Measurements from ENCODE around the gene WASHC4. TPM values are rescaled to one million over a fixed set of nuclear protein-coding genes. Genes with fewer than 3 reads are reported as not detected.

Gene WASHC4
- total and polyA plus RNA-seq, 10 donors: 25.2 to 172 (median 92.7) TPM

- H3K4me1 ChIP-seq: no peaks in the 10 kb centered on the region
- H3K27ac ChIP-seq: no peak overlapping the region
- intact Hi-C loops (cut with DNase I; ENCODE audit: low total_unique reads): no loop called here
- DNase-seq: no peak
- peaks cover 0 to 24% (median 12%) of the 10 kb centered on the region in 8 donors for H3K9me3 ChIP-seq
- H3K36me3 ChIP-seq: no peaks in the 10 kb centered on the region
- WGBS, 5 donors: 76 to 83% (median 79%) methylated on average over 7 of the region's 7 CpGs
- H3K4me3 ChIP-seq: no peak overlapping the region
- TF ChIP-seq POLR2A (IDR thresholded peaks at IDR 0.05): no peak
- TF ChIP-seq, protein P1, sequence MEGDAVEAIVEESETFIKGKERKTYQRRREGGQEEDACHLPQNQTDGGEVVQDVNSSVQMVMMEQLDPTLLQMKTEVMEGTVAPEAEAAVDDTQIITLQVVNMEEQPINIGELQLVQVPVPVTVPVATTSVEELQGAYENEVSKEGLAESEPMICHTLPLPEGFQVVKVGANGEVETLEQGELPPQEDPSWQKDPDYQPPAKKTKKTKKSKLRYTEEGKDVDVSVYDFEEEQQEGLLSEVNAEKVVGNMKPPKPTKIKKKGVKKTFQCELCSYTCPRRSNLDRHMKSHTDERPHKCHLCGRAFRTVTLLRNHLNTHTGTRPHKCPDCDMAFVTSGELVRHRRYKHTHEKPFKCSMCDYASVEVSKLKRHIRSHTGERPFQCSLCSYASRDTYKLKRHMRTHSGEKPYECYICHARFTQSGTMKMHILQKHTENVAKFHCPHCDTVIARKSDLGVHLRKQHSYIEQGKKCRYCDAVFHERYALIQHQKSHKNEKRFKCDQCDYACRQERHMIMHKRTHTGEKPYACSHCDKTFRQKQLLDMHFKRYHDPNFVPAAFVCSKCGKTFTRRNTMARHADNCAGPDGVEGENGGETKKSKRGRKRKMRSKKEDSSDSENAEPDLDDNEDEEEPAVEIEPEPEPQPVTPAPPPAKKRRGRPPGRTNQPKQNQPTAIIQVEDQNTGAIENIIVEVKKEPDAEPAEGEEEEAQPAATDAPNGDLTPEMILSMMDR (IDR thresholded peaks at IDR 0.05 in 8 of 11, conservative IDR thresholded peaks at IDR 0.05 in 3 of 11): no peak
- TF ChIP-seq POLR2AphosphoS5 (IDR thresholded peaks at IDR 0.05): no peak
- peaks cover 0 to 3% (median 0%) of the 10 kb centered on the region in 7 donors for H3K27me3 ChIP-seq (replicated peaks in 1 of 7)
Observed at GRCh38 chr12:105100207-105100985, 7.1 kb upstream of the WASHC4 start.

GRCh38 chr12:105100998-105101397 lies 6.5 kb upstream of the WASHC4 start:
- intact Hi-C loops (cut with DNase I; ENCODE audit: low total_unique reads): no loop called here
- TF ChIP-seq POLR2A (IDR thresholded peaks at IDR 0.05) (no peak), POLR2AphosphoS5 (IDR thresholded peaks at IDR 0.05) (no peak)
- TF ChIP-seq, protein P1 (IDR thresholded peaks at IDR 0.05 in 8 of 11, conservative IDR thresholded peaks at IDR 0.05 in 3 of 11): no peak
- Histone ChIP-seq H3K4me3 (no peak overlapping the region), H3K36me3 (no peaks in the 10 kb centered on the region), H3K4me1 (no peaks in the 10 kb centered on the region), H3K27me3 (replicated peaks in 1 of 7) (peaks cover 0 to 10% (median 0%) of the 10 kb centered on the region in 7 donors), H3K27ac (no peak overlapping the region), H3K9me3 (peaks cover 0 to 18% (median 7%) of the 10 kb centered on the region in 8 donors)
- no peak for DNase-seq

DNA sequence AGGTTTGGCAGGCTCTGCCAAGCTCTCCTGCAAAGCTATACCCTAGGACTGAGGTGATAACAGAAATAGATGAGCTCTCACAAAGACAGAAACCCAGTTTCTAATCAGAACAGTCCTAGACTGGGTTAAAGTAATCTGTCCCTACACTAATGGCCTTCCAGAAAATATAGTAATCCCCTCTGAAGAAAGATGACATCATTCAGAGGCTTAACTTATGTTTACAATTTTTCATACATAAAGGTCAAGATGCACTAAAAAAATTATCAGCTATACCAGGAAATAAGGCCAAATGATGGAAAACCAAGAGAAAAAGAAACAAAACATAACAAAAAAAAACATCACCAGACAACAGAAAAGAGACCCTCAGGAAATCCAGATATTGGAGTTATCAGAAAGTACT lies 4.9 kb upstream of the WASHC4 start:
- TF ChIP-seq POLR2A (IDR thresholded peaks at IDR 0.05): no peak
- no peak for TF ChIP-seq POLR2AphosphoS5 (IDR thresholded peaks at IDR 0.05)
- TF ChIP-seq, protein P1 (IDR thresholded peaks at IDR 0.05 in 8 of 11, conservative IDR thresholded peaks at IDR 0.05 in 3 of 11): no peak
- Histone ChIP-seq H3K27me3 (replicated peaks in 1 of 7) (peaks cover 0 to 17% (median 0%) of the 10 kb centered on the region in 7 donors), H3K4me3 (no peak overlapping the region), H3K9me3 (peaks cover 0 to 4% (median 0%) of the 10 kb centered on the region in 8 donors), H3K27ac (no peak overlapping the region), H3K36me3 (no peaks in the 10 kb centered on the region), H3K4me1 (peaks cover 0 to 10% (median 6%) of the 10 kb centered on the region in 6 donors)
- intact Hi-C loops (cut with DNase I; ENCODE audit: low total_unique reads): no loop called here
- no peak for DNase-seq

DNA sequence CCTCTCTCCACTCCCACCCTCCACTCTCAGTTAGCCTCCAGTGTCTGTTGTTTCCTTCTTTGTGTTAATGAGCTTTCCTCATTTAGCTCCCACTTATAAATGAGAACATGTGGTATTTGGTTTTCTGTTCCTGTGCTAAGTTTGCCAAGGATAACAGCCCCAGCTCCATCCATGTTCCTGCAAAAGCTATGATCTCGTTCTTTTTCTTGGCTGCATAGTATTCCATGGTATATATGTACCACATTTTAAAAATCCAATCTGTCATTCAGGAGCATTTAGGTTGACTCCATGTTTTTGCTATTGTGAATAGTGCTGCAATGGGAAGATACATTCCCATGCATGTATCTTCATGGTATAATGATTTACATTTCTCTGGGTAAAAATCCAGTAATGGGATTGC lies 2.8 kb upstream of the WASHC4 start:
- peaks cover under 1 to 24% (median 15%) of the 10 kb centered on the region in 6 donors for H3K4me1 ChIP-seq
- TF ChIP-seq POLR2AphosphoS5 (IDR thresholded peaks at IDR 0.05) (no peak), POLR2A (IDR thresholded peaks at IDR 0.05) (no peak)
- TF ChIP-seq, protein P1 (IDR thresholded peaks at IDR 0.05 in 8 of 11, conservative IDR thresholded peaks at IDR 0.05 in 3 of 11): no peak
- H3K27me3 ChIP-seq (replicated peaks in 1 of 7): peaks cover 0 to 17% (median 0%) of the 10 kb centered on the region in 7 donors
- H3K9me3 ChIP-seq: peaks cover 0 to 4% (median 0%) of the 10 kb centered on the region in 8 donors
- DNase-seq: no peak
- H3K36me3 ChIP-seq: no peaks in the 10 kb centered on the region
- no peak overlapping the region for H3K27ac ChIP-seq
- H3K4me3 ChIP-seq: no peak overlapping the region
- intact Hi-C loops (cut with DNase I; ENCODE audit: low total_unique reads): no loop called here
- WGBS, 5 donors: 80 to 98% (median 91%) methylated on average over 1 of the region's 1 CpG

All from spleen (tissue), 11 donors.